GM18861 (cell line): ENCODE results near the gene RNF43.
"Not testable (repeated sequence)": the region's sequence is repeated elsewhere in the genome, so short reads cannot be mapped to it uniquely, and the experiment has no call there.

Experiments
- ATAC-seq: cut with Tn5 transposase; IDR thresholded peaks from one replicate; pipeline ENCODE4 v1.9.1; 2021; ENCODE audit not compliant: unreplicated experiment

The RNF43 gene

GRCh38 chr17:58410714-58411407 lies 6.5 kb downstream of the RNF43 start:
- ATAC-seq = no peak

DNA sequence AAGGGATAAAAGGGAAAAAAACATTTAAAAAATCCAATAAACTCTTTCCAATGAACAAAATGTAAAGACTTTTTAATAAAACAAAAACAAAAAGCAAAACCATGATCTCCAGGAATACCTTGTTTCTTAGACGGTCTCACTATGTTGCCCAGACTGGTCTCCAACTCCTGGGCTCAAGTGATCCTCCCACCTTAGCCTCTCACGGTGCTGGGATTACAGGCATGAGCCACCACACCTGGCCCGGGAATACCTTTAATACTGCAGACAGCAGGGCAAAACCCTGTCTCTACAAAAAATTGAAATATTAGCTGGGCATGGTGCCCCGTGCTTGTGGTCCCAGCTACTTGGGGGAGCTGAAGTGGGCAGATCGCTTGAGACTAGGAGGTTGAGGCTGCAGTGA lies 7.9 kb downstream of the RNF43 start:
- ATAC-seq = no peak

DNA sequence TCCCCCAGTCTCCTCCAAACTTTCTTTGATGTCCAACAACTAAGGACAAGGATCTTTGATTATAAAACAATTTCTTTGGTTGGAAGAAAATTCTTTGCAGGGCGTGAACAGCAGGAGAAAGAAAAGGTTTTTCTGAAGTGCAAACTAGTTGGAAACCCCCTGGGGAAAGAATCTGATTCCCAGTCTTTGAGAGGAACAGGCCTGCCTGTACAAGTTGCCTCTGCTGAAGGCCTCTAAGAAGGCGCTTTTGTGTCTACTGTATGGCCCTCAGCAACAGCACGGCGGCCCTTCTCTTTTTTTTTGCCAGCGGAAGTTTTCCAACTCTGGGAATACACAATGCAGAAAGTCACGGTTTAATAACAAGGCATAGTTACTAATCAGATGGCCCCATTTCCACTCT lies 14.0 kb downstream of the RNF43 start:
- ATAC-seq = no peak

DNA sequence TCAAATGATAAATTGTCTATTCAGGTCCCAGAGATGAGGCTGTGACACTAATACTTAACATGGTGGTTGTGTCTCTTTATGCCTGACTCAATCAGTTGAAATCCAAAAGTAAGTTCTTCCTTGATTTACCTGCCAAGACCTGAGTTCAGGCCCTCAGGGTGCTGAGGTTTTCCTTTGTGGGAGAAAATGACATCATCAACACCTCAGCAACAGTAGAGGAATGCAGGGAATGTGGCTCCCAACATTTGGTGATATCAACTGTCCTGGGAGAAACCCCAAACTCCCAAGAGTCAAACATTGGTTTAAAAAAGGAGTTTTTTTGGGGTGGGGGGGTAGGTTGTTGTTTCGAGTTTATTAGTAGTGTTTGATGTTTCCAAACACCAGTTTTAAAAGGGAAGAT lies 14.7 kb downstream of the RNF43 start:
- ATAC-seq = no peak

DNA sequence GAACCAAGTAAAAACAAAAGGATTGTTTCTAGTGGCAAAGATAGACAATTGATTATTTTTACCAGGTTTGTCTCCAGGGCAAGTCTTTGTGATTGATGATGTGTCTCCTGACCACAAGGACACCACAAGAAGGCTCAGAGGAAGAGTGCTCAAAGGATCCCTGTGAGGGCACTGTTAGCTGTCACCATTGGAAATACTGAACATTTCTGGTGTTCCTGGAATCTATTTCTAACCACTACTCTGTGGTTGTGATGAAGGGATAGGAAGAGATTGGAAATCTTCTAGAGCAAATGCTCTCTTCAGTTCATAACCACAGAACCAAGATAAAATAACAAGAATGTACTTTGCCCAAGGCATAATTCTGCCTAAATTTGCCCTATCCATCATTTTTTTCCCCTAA lies 15.3 kb downstream of the RNF43 start:
- ATAC-seq = no peak

GRCh38 chr17:58401287-58401686 lies 16.0 kb downstream of the RNF43 start:
- ATAC-seq = no peak

GRCh38 chr17:58400826-58401225 lies 16.5 kb downstream of the RNF43 start:
- no peak for ATAC-seq

- no peak for ATAC-seq
These were observed 17.4 kb downstream of the RNF43 start for GRCh38 chr17:58399974-58400373.

DNA sequence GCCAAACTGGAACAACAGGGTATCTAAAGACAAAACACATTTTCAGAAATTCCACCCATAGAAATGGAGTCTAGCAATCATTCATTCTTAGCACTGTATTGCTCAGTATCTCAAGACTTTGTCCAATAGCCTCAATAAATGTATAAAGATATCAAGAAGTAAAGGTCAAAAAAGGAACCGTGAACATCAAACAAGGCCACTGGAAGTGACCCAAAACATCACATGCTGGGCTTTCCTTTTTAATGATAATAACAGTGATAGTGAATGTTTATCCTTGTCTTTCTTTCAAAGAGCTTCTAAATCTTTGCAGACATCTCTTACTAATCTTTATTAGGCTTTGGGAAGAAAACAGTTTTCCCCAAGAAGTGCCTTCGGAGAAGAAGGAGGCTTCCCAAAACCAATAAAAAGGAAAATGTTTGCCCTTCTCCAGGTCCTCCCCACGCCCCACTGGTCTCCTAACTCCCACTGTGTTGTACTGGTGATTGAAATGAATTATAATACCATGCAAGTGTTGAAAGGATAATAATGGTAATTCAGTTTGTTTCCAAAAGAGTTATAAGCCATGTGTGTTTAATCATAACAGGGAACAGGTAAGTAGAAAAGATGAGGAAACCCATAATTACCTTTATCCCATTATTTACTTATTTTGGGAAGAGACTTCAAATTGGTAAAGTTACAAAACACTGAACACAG lies 18.6 kb downstream of the RNF43 start:
- no peak for ATAC-seq

- not testable (repeated sequence) for ATAC-seq
These were observed 19.9 kb downstream of the RNF43 start for GRCh38 chr17:58397421-58397820.

GRCh38 chr17:58396173-58396572 lies 21.2 kb downstream of the RNF43 start:
- ATAC-seq = no peak

DNA sequence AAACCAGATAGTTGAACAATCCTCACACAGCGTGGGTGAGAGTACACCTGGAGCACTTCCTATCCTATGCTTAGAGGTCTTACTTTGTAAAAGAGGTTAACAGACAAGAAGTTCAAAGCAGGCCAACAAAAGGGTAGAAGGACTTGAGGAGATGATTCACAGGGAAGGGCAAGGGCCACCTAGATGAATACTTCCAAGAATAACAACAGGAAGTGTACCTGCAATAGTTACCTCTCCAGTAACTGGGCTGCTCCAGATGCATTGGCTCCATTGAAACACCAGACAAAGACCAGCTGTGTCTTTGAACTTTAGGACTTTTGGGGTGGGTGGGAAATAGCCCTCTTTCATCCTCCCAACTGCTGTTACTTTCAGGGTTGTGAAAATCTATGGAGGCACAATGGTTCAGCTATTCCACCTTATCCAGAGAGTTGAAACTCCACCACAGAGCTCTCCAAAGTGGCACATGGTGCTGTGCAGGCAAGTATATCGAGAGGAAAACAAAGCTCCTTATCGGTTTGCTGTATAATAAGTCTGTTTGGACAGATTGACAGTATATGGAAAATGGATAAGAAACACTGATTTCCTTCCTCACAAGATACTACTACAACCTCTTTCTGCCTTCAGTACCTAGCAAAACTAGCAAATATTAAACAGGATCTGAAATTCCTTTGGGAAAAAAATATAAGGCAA lies 22.7 kb downstream of the RNF43 start:
- no peak for ATAC-seq

GRCh38 chr17:58391302-58391984 lies 25.9 kb downstream of the RNF43 start:
- ATAC-seq = no peak

GRCh38 chr17:58390884-58391283 lies 26.4 kb downstream of the RNF43 start:
- no peak for ATAC-seq

DNA sequence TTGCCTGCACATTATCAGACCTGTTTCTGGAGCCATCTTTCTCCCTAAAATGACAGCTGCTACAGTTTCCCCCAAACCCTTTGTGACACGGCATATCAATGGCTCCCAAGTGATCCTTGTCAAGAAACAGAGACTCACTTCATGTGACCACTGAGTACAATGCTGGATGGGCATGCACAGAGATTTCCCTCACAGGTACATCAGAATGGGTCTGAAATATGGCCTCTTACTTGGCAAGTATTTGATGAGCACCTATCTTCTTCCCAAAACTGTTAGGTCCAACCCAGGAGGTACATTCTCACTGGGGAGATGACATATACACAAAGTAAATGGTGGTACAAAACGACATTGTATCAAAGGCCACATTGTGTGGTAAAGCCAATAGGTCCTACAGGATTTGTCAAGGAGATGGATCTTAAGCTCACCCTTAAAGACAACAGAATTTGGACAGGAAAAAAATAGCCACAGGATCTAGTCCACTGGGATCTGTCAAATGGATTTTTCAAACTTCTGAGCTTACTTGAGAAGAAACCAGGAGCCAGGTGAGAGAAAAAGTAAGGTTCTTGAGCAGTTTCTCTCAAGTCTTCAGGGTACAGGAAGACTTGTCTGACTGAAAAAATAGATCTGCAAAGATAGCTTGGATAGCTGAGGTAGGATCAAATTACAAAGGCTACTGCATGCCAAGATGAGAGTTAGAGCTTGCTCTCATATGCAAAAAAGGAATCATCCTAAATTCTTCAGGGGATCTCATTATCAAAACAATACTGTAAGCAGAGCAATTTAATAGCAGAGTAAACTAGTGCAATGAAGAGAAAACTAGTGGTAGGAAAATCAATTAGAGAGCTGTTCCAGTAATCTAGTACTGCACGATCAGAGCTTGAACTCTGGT lies 28.8 kb downstream of the RNF43 start:
- no peak for ATAC-seq

GRCh38 chr17:58387834-58388233 lies 29.5 kb downstream of the RNF43 start:
- ATAC-seq = no peak

GRCh38 chr17:58386708-58387107 lies 30.6 kb downstream of the RNF43 start:
- no peak for ATAC-seq

DNA sequence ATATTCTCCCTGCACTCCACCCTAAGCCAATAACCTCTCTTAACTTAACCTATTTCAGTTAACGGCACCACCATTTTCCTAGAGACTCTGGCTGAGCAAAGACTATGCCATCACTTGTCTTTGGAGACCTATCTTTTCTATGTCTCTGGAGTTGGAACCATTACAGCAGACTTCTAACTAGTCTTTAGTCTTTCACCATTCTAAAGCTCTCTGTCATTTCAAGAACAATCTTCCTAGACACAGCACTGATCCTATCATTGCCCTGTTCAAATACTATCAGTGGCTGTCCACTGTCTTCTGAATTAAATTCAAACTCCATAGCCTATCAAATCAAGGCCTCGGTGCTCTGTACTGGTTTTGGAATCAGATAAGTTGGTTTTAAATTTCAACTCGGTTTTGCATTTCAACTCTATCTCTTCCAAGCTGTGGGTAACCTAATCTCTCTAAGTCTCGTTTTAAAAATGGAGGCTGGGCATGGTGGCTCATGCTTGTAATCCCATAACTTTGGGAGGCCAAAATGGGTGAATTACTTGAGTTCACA lies 31.9 kb downstream of the RNF43 start:
- ATAC-seq = no peak

DNA sequence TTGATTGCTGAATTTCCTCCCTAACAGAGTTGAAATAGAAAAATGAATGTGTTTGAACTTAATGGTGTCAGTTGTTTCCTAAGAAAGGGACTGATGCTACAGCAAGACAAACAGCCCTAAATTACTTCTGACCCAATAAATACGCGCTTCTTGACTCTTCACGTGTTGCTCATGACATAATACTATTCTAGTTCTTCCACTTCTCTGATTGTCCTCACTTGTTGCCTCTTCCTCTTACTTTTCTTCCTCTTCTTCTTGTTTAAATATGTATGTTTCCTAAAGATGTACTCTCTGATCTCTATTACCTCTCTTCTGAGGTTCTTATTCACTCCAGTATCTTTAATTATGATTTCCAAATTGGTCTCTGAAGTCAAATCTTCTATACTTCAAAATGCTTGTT lies 32.4 kb downstream of the RNF43 start:
- ATAC-seq = no peak

DNA sequence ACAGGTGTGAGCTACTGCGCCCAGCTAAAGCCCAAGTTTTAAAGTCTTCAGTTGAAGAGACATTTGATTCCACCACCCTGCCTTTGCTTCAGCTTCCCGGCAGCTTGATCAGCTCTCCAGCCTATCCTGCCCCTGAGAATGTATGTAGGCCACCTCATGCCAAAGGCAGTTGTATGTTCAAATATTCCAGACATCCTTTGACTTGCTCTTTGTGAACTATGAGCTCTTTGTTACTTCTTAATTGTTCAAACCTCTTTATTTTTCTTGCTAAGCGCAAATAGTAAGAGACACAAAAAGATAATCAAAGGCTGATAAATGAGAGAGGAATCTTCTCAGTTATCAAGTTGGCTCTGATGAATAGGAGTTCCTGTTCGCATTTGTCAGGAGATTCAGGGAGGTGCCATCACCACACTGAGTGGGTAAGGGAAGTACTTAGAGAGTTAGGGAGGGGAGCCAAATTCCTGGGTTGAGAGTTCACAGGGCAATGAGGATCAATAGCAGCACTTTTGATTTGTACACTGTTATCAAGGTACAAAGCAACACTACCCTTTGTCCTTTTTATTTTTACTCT lies 33.4 kb downstream of the RNF43 start:
- ATAC-seq = no peak
